GM19372 (cell line): ENCODE data around the gene SLC25A10.

Experiments used
- ATAC-seq: cut with Tn5 transposase; IDR thresholded peaks from one replicate; pipeline ENCODE4 v1.9.1; 2021; ENCODE audit warnings: mild to moderate bottlenecking, low read depth, moderate library complexity; ENCODE audit not compliant: unreplicated experiment

The SLC25A10 gene

DNA sequence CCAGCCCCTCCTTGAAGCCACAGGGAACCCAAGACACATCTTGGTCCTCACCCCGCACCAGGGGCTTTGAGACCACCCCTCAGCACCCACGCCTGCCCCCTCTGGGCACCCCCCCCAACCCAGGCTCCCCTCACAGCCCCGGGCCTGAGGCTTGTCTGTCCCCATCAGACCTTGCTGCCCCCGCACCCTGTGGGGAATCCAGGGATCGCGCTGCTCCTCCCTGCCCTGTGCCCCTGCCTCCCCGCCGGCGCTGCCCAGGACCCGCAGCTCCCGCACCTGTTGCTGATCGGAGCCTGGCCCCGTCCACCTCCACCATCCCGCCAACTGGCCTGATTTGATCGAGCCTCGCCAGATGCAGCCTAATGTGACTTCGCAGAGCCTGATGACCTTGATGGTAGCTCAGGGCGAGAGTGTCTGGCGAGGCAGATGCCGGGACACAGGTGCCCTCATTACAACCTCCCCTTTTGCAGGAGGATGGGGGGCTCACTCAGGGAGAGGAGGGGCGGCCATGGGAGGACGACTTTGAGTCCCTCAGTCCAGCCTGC, 29.0 kb downstream of the SLC25A10 start:
- no peak for ATAC-seq

DNA sequence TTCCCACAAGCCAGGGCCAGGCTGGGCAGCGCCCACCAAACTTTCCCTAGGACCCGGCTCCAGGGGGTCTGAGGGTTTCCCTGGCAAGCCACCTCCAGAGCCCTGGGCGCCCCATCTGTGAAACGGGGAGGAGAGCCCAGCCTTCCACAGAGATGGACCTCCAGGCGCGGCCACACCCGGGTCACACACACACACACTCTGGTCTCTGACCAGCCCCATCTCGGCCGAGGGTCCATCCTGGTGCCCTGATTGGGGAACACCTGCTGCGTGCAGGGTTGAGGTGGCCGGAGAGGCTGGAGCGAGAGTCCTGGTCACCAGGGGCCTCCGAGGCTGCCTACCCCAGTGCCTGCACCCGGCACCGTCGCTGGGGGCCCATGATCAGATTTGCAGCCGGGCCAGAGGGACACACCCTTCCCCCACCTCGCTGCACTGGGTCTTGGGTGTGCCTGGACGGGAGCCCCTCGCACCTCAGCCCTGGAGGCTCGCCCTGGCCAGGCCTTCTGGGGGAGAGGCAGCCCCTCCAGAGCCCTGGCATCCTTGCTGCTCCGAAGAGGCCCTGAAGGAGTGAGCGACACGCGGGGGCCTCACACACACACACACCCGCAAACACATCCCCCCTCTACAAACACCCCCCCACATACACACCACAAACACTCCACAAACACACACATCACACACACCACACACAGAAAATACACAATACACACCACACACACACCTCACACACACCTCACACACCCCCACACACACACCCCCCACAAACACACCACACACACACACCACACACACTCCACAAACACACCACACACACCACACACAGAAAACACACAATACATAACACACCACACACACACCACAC, 29.7 kb downstream of the SLC25A10 start:
- no peak for ATAC-seq
